ENCODE measurements around the gene ZNF335. TPM values are rescaled to one million over a fixed set of nuclear protein-coding genes. Genes with fewer than 3 reads are reported as not detected.

The ZNF335 gene
- total and polyA plus RNA-seq, 2 of the 13 experiments (the other 11 are each of a cell fraction or from before 2014, with no cell fraction given), result 9.7 to 13.7 TPM

- TF ChIP-seq BORCS8-MEF2B (CRISPR knock-in tag; IDR thresholded peaks at IDR 0.05) (peak; percentile 60; the same call in 1 of the 2 replicates), SNAPC4 (CRISPR knock-in tag; IDR thresholded peaks at IDR 0.05) (peak; percentile 94; the same call in 1 of the 2 replicates), BCL3 (CRISPR knock-in tag; IDR thresholded peaks at IDR 0.05) (peak; percentile 88), DPF2 (CRISPR knock-in tag; IDR thresholded peaks at IDR 0.05; ENCODE audit: borderline replicate concordance, low read depth) (no peak; the same call in 1 of the 2 replicates), ZNF234 (CRISPR knock-in tag; conservative IDR thresholded peaks at IDR 0.05) (peak; percentile 91; the same call in 1 of the 2 replicates), ZNF800 (CRISPR knock-in tag; IDR thresholded peaks at IDR 0.05) (peak; percentile 85), ELF4 (CRISPR knock-in tag; IDR thresholded peaks at IDR 0.05; ENCODE audit: borderline replicate concordance) (peak; percentile 98), SIX1 (CRISPR knock-in tag; IDR thresholded peaks at IDR 0.05; ENCODE audit: borderline replicate concordance) (peak; percentile 51; the same call in 1 of the 2 replicates), SATB2 (CRISPR knock-in tag; IDR thresholded peaks at IDR 0.05) (no peak; the same call in 1 of the 2 replicates), ONECUT2 (CRISPR knock-in tag; IDR thresholded peaks at IDR 0.05) (0 out of 2 replicates have a peak, but pooled peaks have one; percentile 51), THAP9 (CRISPR knock-in tag; IDR thresholded peaks at IDR 0.05; ENCODE audit: borderline replicate concordance) (peak; percentile 97)
Observed at GRCh38 chr20:45971675-45972499, at the start of gene ZNF335 (continued).

All from HepG2 (cell line).